ENCODE results near the gene DDAH1.

DNA sequence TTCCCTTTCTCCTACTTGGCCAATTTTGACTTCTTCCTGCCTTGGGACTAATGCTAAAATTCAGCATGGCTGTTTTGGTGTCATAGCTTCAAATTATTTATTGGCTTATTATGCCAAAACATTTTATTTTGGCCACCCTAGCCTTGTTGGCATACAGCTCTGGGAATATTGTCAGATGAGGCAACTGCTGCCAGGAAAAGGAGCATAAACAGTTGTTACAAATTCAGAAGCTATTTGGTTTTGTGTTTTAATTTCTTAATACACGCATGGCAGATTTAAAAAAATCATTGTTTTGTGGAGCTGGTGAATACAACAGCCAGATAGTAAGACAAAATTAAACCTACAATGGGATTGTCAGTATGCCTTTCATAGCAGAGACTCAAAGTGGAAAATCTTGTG, 121.7 kb downstream of the DDAH1 start:
- TF ChIP-seq NR2C2 (CRISPR knock-in tag; IDR thresholded peaks at IDR 0.05): no peak
- TF ChIP-seq, protein P1, sequence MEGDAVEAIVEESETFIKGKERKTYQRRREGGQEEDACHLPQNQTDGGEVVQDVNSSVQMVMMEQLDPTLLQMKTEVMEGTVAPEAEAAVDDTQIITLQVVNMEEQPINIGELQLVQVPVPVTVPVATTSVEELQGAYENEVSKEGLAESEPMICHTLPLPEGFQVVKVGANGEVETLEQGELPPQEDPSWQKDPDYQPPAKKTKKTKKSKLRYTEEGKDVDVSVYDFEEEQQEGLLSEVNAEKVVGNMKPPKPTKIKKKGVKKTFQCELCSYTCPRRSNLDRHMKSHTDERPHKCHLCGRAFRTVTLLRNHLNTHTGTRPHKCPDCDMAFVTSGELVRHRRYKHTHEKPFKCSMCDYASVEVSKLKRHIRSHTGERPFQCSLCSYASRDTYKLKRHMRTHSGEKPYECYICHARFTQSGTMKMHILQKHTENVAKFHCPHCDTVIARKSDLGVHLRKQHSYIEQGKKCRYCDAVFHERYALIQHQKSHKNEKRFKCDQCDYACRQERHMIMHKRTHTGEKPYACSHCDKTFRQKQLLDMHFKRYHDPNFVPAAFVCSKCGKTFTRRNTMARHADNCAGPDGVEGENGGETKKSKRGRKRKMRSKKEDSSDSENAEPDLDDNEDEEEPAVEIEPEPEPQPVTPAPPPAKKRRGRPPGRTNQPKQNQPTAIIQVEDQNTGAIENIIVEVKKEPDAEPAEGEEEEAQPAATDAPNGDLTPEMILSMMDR (IDR thresholded peaks at IDR 0.05): no peak
- TF ChIP-seq, protein P2, sequence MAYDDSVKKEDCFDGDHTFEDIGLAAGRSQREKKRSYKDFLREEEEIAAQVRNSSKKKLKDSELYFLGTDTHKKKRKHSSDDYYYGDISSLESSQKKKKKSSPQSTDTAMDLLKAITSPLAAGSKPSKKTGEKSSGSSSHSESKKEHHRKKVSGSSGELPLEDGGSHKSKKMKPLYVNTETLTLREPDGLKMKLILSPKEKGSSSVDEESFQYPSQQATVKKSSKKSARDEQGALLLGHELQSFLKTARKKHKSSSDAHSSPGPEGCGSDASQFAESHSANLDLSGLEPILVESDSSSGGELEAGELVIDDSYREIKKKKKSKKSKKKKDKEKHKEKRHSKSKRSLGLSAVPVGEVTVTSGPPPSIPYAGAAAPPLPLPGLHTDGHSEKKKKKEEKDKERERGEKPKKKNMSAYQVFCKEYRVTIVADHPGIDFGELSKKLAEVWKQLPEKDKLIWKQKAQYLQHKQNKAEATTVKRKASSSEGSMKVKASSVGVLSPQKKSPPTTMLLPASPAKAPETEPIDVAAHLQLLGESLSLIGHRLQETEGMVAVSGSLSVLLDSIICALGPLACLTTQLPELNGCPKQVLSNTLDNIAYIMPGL (CRISPR knock-in tag; IDR thresholded peaks at IDR 0.05): no peak
- TF ChIP-seq, protein P3, sequence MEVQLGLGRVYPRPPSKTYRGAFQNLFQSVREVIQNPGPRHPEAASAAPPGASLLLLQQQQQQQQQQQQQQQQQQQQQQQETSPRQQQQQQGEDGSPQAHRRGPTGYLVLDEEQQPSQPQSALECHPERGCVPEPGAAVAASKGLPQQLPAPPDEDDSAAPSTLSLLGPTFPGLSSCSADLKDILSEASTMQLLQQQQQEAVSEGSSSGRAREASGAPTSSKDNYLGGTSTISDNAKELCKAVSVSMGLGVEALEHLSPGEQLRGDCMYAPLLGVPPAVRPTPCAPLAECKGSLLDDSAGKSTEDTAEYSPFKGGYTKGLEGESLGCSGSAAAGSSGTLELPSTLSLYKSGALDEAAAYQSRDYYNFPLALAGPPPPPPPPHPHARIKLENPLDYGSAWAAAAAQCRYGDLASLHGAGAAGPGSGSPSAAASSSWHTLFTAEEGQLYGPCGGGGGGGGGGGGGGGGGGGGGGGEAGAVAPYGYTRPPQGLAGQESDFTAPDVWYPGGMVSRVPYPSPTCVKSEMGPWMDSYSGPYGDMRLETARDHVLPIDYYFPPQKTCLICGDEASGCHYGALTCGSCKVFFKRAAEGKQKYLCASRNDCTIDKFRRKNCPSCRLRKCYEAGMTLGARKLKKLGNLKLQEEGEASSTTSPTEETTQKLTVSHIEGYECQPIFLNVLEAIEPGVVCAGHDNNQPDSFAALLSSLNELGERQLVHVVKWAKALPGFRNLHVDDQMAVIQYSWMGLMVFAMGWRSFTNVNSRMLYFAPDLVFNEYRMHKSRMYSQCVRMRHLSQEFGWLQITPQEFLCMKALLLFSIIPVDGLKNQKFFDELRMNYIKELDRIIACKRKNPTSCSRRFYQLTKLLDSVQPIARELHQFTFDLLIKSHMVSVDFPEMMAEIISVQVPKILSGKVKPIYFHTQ (CRISPR knock-in tag; IDR thresholded peaks at IDR 0.05): no peak

Data from WTC11 (cell line).